ENCODE measurements around the gene DNAJB4.

DNA sequence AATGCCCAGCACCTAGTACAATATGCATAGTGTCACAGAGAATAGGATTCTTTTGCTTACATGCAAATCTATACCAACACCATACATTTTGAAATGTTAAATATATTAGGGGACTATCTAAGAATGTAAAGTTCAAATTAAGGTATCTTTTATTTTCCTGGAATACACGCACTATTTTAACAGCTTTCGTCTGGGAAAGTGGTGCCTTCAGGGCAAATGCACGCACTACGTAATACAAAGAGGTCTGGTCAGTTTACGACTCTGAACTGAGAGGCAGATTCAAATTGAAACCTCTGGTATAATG lies 26.8 kb upstream of the DNAJB4 start:
- TF ChIP-seq POLR2AphosphoS5 (IDR thresholded peaks at IDR 0.05; ENCODE audit: borderline replicate concordance, low read depth, low read length) (no peak), EZH2 (IDR thresholded peaks at IDR 0.05) (no peak)
